Bronchial epithelial cell (primary cell): ENCODE data around the gene TRPM3. TPM values are rescaled to one million over a fixed set of nuclear protein-coding genes. Genes with fewer than 3 reads are reported as not detected.

ENCODE experiments used
- DNase-seq: peaks from one replicate; pipeline ENCODE4 v3.0.0-alpha.2; 2010; ENCODE audit warnings: low read depth
- FAIRE-seq: peaks from 2 replicates; lab custom pipeline; 2011; peaks lifted over from hg19 to GRCh38; lab: Jason Lieb, UNC
- H3K27me3 ChIP-seq: 2 replicates; pipeline ENCODE4 v1.5.1; 2011; ENCODE audit warnings: low read length; ENCODE audit not compliant: control insufficient read depth, insufficient read depth
- H3K36me3 ChIP-seq: 2 replicates; pipeline ENCODE4 v1.5.1; 2011; ENCODE audit warnings: low read length; ENCODE audit not compliant: control insufficient read depth, insufficient read depth
- H3K4me3 ChIP-seq: 2 replicates; pipeline ENCODE4 v1.5.1; 2011; ENCODE audit warnings: mild to moderate bottlenecking, low read depth, low read length, control low read depth
- total RNA-seq: library from RNA; depleted of rRNA; stranded (reverse); fragments of >200 nt; gene quantifications from 2 replicates; pipeline ENCODE4 v1.2.1, GENCODE V29; 2014
- TF ChIP-seq, protein P1 (sequence below): IDR thresholded peaks from 2 replicates; pipeline ENCODE4 v1.5.1; 2011; ENCODE audit warnings: mild to moderate bottlenecking, moderate library complexity, low read length, control low read depth, inconsistent platforms; ENCODE audit not compliant: insufficient read depth, severe bottlenecking

Gene TRPM3
- total RNA-seq, 1 donor from 2014 or later = not detected

DNA sequence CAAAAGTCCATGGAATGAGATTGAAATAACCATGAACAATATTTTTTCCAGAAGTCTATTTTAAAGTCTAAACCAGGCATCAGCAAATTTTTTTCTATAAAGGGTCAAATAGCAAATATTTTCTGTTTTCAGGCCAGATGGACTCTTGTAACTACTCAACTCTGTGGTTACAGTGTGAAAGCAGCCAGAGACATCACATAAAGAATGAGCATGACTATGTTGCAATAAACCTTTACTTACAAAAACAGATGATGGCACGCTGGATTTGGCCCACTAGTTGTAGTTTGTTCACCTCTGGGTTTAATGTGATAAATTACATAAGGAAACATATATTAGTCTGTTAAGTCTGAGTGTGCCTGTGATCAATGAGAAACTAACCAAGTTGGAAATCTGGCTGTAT is 319.2 kb downstream of the TRPM3 start:
- FAIRE-seq (no peak), DNase-seq (no peak)
- TF ChIP-seq, protein P1, sequence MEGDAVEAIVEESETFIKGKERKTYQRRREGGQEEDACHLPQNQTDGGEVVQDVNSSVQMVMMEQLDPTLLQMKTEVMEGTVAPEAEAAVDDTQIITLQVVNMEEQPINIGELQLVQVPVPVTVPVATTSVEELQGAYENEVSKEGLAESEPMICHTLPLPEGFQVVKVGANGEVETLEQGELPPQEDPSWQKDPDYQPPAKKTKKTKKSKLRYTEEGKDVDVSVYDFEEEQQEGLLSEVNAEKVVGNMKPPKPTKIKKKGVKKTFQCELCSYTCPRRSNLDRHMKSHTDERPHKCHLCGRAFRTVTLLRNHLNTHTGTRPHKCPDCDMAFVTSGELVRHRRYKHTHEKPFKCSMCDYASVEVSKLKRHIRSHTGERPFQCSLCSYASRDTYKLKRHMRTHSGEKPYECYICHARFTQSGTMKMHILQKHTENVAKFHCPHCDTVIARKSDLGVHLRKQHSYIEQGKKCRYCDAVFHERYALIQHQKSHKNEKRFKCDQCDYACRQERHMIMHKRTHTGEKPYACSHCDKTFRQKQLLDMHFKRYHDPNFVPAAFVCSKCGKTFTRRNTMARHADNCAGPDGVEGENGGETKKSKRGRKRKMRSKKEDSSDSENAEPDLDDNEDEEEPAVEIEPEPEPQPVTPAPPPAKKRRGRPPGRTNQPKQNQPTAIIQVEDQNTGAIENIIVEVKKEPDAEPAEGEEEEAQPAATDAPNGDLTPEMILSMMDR = no peak
- H3K27me3 ChIP-seq = no peaks in the 10 kb centered on the region
- H3K4me3 ChIP-seq = no peak overlapping the region
- H3K36me3 ChIP-seq = no peaks in the 10 kb centered on the region

DNA sequence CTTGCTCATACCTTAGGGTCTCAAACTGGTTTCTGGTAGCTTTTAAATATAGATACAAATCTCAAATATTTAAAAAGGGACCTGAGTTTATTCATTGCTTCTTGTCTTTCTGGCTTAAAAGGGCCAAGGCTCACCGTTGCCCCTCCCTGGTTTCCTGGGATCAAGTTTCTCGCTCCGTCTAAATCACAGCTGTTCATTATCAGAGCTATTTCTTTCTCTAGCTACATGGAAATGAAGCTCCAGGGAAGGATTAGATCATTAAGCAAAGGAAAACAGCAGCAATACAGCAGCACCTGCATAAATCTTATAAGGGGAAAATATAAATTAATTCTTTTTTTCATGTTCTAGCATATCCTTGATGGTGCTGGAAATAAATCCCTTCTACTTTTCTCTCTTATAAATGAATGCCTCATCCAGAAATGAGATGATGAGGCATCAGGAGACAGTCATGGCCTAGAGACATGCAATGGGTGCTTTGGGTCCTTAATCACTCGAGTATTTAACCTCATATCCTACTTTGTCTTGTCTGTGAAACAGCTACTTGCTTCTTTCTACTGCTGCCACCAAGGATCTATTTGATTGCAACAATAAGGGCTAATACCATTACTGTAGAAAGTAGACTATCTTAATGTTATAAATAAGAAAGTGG is 320.1 kb downstream of the TRPM3 start:
- Histone ChIP-seq H3K27me3 (no peaks in the 10 kb centered on the region), H3K36me3 (no peaks in the 10 kb centered on the region), H3K4me3 (no peak overlapping the region)
- DNase-seq (no peak), FAIRE-seq (no peak)
- TF ChIP-seq, protein P1 = no peak

DNA sequence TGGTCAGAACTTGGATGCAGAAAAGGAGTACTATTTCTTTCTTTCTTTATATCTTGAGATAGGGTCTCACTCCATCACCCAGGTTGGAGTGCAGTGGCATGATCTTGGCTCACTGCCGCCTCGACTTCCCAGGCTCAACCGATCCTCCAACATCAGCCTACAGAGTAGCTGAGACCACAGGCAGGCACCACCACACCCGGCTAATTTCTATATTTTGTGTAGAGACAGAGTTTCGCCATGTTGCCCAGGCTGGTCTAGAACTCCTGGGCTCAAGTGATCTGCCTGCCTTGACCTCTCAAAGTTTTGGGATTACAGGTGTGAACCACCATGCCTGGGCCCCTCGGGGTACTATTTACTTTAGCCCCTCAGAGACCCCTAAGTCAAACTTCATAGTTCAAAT is 323.4 kb downstream of the TRPM3 start:
- FAIRE-seq (no peak), DNase-seq (no peak)
- TF ChIP-seq, protein P1 = no peak
- Histone ChIP-seq H3K36me3 (no peaks in the 10 kb centered on the region), H3K4me3 (no peak overlapping the region), H3K27me3 (no peaks in the 10 kb centered on the region)

DNA sequence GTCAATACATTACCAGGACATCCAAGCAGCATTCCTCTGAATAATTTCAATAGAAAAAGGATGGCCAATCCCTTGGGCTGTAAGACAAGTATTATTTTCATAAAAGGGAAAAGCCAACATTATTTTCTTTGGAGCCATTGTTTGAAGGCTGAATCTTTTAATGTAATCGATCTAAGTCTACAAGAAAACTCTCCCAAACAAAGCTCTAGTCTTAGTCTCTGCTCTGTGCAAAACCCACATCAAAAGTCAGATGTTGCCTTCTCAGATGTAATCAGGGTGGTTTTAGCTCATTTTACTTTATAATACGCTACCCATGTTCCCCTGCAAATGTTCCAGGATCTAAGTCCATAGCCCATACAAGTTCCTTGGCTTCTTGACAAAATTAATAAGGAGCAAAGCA is 325.6 kb downstream of the TRPM3 start:
- TF ChIP-seq, protein P1 = no peak
- Histone ChIP-seq H3K36me3 (no peaks in the 10 kb centered on the region), H3K4me3 (no peak overlapping the region), H3K27me3 (no peaks in the 10 kb centered on the region)
- FAIRE-seq (no peak), DNase-seq (no peak)

DNA sequence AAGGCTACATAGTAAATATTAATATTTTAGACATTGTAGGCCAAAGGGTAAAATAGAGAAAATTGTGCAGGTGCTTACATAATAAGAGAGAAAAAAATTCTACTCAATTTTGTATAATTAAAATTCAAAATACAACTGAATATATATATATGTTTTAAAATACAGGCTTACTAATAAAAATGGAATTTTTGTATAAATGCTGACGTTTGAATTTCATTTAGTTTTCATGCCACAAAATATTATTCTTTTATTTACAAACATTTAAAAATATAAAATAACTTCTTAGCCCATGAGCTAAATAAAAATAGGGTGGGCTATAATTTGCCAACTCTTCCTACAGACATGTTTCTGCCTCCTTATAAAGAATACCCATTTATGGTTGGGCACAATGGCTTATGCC is 328.6 kb downstream of the TRPM3 start:
- TF ChIP-seq, protein P1 = no peak
- FAIRE-seq (no peak), DNase-seq (no peak)
- H3K4me3 ChIP-seq = no peak overlapping the region
- no peaks in the 10 kb centered on the region for H3K27me3 ChIP-seq
- H3K36me3 ChIP-seq = no peaks in the 10 kb centered on the region

DNA sequence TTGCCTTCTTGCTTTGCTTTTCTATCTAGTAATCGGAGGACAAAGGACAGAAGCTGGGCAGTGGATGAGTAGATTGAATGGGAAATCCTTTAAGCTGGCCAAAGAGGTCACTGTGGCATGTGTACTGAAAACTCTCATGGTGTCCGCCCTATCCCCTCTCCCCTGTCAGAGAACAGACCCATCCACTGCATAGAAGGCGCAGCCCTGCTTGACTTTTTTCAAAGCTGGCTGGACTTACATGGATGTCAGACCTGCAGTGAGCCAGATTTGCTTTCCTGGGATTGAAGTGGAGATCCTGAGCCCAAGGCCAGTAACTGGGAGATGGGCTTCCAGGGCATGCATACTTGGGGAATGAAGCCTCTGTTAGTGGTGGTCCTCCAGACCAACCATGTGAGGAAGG is 329.5 kb downstream of the TRPM3 start:
- no peaks in the 10 kb centered on the region for H3K36me3 ChIP-seq
- FAIRE-seq = no peak
- DNase-seq = no peak
- TF ChIP-seq, protein P1 = no peak
- H3K27me3 ChIP-seq = no peaks in the 10 kb centered on the region
- no peak overlapping the region for H3K4me3 ChIP-seq
